Measurements from ENCODE around the gene ARG2. TPM values are rescaled to one million over a fixed set of nuclear protein-coding genes. Genes with fewer than 3 reads are reported as not detected.

The ARG2 gene
- total RNA-seq, 1 experiment from 2014 or later: 7.0 TPM

GRCh38 chr14:67645414-67645813 lies 25.7 kb downstream of the ARG2 start (continued):
- TF ChIP-seq, protein P1, sequence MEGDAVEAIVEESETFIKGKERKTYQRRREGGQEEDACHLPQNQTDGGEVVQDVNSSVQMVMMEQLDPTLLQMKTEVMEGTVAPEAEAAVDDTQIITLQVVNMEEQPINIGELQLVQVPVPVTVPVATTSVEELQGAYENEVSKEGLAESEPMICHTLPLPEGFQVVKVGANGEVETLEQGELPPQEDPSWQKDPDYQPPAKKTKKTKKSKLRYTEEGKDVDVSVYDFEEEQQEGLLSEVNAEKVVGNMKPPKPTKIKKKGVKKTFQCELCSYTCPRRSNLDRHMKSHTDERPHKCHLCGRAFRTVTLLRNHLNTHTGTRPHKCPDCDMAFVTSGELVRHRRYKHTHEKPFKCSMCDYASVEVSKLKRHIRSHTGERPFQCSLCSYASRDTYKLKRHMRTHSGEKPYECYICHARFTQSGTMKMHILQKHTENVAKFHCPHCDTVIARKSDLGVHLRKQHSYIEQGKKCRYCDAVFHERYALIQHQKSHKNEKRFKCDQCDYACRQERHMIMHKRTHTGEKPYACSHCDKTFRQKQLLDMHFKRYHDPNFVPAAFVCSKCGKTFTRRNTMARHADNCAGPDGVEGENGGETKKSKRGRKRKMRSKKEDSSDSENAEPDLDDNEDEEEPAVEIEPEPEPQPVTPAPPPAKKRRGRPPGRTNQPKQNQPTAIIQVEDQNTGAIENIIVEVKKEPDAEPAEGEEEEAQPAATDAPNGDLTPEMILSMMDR (IDR thresholded peaks at IDR 0.05 in 2 of 3, conservative IDR thresholded peaks at IDR 0.05 in 1 of 3; ENCODE audit: borderline replicate concordance in 1 of 3, insufficient read depth in 1 of 3, low read depth in 2 of 3, low read length in 2 of 3): no peak
- no peak for TF ChIP-seq SIN3A (IDR thresholded peaks at IDR 0.05; ENCODE audit: low read depth)

GRCh38 chr14:67646131-67646530 lies 26.4 kb downstream of the ARG2 start:
- Histone ChIP-seq H3K27ac (ENCODE audit: low read depth, low read length) (no peak overlapping the region), H3K79me2 (ENCODE audit: insufficient read depth, low read length) (no peaks in the 10 kb centered on the region), H2AFZ (ENCODE audit: low read depth, low read length, poor library complexity, severe bottlenecking) (no peak overlapping the region), H3K27me3 (ENCODE audit: insufficient read depth, low read length) (no peaks in the 10 kb centered on the region), H4K20me1 (ENCODE audit: insufficient read depth) (no peaks in the 10 kb centered on the region), H3K9ac (ENCODE audit: low read length) (no peak overlapping the region), H3K9me2 (ENCODE audit: insufficient read depth) (no peaks in the 10 kb centered on the region), H3K4me2 (ENCODE audit: low read length) (no peak overlapping the region), H3K9me3 (ENCODE audit: control insufficient read depth in 1 of 2, insufficient read depth in 1 of 2, low read depth in 1 of 2, low read length in 2 of 2) (no peaks in the 10 kb centered on the region), H3K4me1 (ENCODE audit: control insufficient read depth in 1 of 2, insufficient read depth in 2 of 2, low read length in 2 of 2) (peaks cover 2 to 15% of the 10 kb centered on the region in 2 experiments), H3K4me3 (replicated peaks in 1 of 2; ENCODE audit: low read depth in 1 of 2, low read length in 2 of 2) (no peak overlapping the region), H3K36me3 (ENCODE audit: control insufficient read depth in 1 of 2, insufficient read depth in 2 of 2, low read length in 2 of 2) (peaks cover 11 to 18% of the 10 kb centered on the region in 2 experiments; a peak in 3 of 4 replicates)
- no TSS peak for BruUV-seq (replicated peaks)
- ATAC-seq (no peak), DNase-seq (ENCODE audit: low read depth, low spot score) (no peak)
- RAD21 ChIA-PET (ENCODE audit: low non-redundant PET in 1 of 2, low total read pairs in 2 of 2, uncharacterized antibody in 2 of 2, unreplicated experiment in 2 of 2): no interaction called here
- intact Hi-C loops (cut with micrococcal nuclease): no loop called here
- CTCF ChIA-PET: no interaction called here
- POLR2A ChIA-PET: no interaction called here
- TF ChIP-seq SP1 (IDR thresholded peaks at IDR 0.05; ENCODE audit: low read depth): no peak
- no peak for TF ChIP-seq EZH2phosphoT487 (IDR thresholded peaks at IDR 0.05; ENCODE audit: borderline replicate concordance)
- TF ChIP-seq MAX (IDR thresholded peaks at IDR 0.05): no peak
- TF ChIP-seq, protein P2, sequence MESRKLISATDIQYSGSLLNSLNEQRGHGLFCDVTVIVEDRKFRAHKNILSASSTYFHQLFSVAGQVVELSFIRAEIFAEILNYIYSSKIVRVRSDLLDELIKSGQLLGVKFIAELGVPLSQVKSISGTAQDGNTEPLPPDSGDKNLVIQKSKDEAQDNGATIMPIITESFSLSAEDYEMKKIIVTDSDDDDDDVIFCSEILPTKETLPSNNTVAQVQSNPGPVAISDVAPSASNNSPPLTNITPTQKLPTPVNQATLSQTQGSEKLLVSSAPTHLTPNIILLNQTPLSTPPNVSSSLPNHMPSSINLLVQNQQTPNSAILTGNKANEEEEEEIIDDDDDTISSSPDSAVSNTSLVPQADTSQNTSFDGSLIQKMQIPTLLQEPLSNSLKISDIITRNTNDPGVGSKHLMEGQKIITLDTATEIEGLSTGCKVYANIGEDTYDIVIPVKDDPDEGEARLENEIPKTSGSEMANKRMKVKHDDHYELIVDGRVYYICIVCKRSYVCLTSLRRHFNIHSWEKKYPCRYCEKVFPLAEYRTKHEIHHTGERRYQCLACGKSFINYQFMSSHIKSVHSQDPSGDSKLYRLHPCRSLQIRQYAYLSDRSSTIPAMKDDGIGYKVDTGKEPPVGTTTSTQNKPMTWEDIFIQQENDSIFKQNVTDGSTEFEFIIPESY (IDR thresholded peaks at IDR 0.05; ENCODE audit: extremely low read depth, insufficient replicate concordance, low read length): no peak
- no peak for TF ChIP-seq POLR2AphosphoS5 (IDR thresholded peaks at IDR 0.05; ENCODE audit: low read depth, low read length)
- no peak for TF ChIP-seq EGR1 (IDR thresholded peaks at IDR 0.05; ENCODE audit: low read depth)
- TF ChIP-seq EZH2 (IDR thresholded peaks at IDR 0.05): no peak
- TF ChIP-seq SRF (IDR thresholded peaks at IDR 0.05; ENCODE audit: low read depth): no peak
- TF ChIP-seq, protein P3, sequence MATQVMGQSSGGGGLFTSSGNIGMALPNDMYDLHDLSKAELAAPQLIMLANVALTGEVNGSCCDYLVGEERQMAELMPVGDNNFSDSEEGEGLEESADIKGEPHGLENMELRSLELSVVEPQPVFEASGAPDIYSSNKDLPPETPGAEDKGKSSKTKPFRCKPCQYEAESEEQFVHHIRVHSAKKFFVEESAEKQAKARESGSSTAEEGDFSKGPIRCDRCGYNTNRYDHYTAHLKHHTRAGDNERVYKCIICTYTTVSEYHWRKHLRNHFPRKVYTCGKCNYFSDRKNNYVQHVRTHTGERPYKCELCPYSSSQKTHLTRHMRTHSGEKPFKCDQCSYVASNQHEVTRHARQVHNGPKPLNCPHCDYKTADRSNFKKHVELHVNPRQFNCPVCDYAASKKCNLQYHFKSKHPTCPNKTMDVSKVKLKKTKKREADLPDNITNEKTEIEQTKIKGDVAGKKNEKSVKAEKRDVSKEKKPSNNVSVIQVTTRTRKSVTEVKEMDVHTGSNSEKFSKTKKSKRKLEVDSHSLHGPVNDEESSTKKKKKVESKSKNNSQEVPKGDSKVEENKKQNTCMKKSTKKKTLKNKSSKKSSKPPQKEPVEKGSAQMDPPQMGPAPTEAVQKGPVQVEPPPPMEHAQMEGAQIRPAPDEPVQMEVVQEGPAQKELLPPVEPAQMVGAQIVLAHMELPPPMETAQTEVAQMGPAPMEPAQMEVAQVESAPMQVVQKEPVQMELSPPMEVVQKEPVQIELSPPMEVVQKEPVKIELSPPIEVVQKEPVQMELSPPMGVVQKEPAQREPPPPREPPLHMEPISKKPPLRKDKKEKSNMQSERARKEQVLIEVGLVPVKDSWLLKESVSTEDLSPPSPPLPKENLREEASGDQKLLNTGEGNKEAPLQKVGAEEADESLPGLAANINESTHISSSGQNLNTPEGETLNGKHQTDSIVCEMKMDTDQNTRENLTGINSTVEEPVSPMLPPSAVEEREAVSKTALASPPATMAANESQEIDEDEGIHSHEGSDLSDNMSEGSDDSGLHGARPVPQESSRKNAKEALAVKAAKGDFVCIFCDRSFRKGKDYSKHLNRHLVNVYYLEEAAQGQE (IDR thresholded peaks at IDR 0.05; ENCODE audit: low read depth): no peak
- no peak for TF ChIP-seq CEBPB (IDR thresholded peaks at IDR 0.05; ENCODE audit: low read depth)
- TF ChIP-seq FOSL1 (IDR thresholded peaks at IDR 0.05; ENCODE audit: low read depth): no peak
- no peak for TF ChIP-seq RAD21 (IDR thresholded peaks at IDR 0.05; ENCODE audit: low read depth)
- no peak for TF ChIP-seq ZNF274 (IDR thresholded peaks at IDR 0.05; ENCODE audit: low read depth, low read length)
- TF ChIP-seq ZFX (IDR thresholded peaks at IDR 0.05): no peak
- no peak for TF ChIP-seq TCF7L2 (IDR thresholded peaks at IDR 0.05; ENCODE audit: borderline replicate concordance, extremely low read depth, insufficient read depth, insufficient read length)
- TF ChIP-seq ATF3 (IDR thresholded peaks at IDR 0.05): no peak
- TF ChIP-seq CBX3 (IDR thresholded peaks at IDR 0.05; ENCODE audit: low read depth): no peak
- no peak for TF ChIP-seq ELF1 (IDR thresholded peaks at IDR 0.05; ENCODE audit: borderline replicate concordance, low read depth)
- no peak for TF ChIP-seq POLR2A (IDR thresholded peaks at IDR 0.05; ENCODE audit: borderline replicate concordance, extremely low read depth, insufficient read depth, insufficient read length)
